Loucy (cell line): ENCODE results near the gene SLC4A11.
A peak's percentile ranks its signal among the peaks of the same experiment; 100 is the strongest.

Experiments
- H2AFZ ChIP-seq: fragments of 200-600 bp; sonication (generic); 2 replicates; pipeline ENCODE4 v1.6.0; 2016; ENCODE audit warnings: antibody characterized with exemption, mild to moderate bottlenecking, low read length, moderate library complexity
- H3F3A ChIP-seq: fragments of 200-600 bp; 2 replicates; pipeline ENCODE4 v1.6.0; 2016; ENCODE audit warnings: antibody characterized with exemption, low read depth, mild to moderate bottlenecking
- H3K27me3 ChIP-seq: fragments of 200-600 bp; sonication (generic); 2 replicates; pipeline ENCODE4 v1.6.1; 2014; ENCODE audit warnings: low read length, mild to moderate bottlenecking; ENCODE audit not compliant: insufficient read depth, poor library complexity, severe bottlenecking
- H3K36me3 ChIP-seq: fragments of 200-600 bp; sonication (generic); 2 replicates; pipeline ENCODE4 v1.6.1; 2016; ENCODE audit warnings: low read length; ENCODE audit not compliant: insufficient read depth
- H3K4me1 ChIP-seq: fragments of 200-600 bp; sonication (generic); 2 replicates; pipeline ENCODE4 v1.5.1; 2014; ENCODE audit warnings: low read length, mild to moderate bottlenecking; ENCODE audit not compliant: insufficient read depth, poor library complexity, severe bottlenecking
- H3K4me2 ChIP-seq: fragments of 200-600 bp; sonication (generic); 2 replicates; pipeline ENCODE4 v1.6.0; 2014; ENCODE audit warnings: antibody characterized with exemption, low read length, low read depth, mild to moderate bottlenecking; ENCODE audit not compliant: poor library complexity, severe bottlenecking
- H3K4me3 ChIP-seq: fragments of 200-600 bp; sonication (generic); 2 replicates; pipeline ENCODE4 v1.5.1; 2014; ENCODE audit warnings: low read length, mild to moderate bottlenecking, mixed read lengths; ENCODE audit not compliant: poor library complexity, severe bottlenecking
- H3K79me2 ChIP-seq: fragments of 200-600 bp; sonication (generic); 2 replicates; pipeline ENCODE4 v1.6.1; 2014; ENCODE audit warnings: low read length; ENCODE audit not compliant: insufficient read depth
- H3K9ac ChIP-seq: fragments of 200-600 bp; sonication (generic); 2 replicates; pipeline ENCODE4 v1.6.0; 2014; ENCODE audit warnings: mild to moderate bottlenecking, low read depth, low read length, moderate library complexity; ENCODE audit not compliant: poor library complexity, severe bottlenecking
- H3K9me2 ChIP-seq: fragments of 200-600 bp; sonication (generic); replicated peaks from 2 replicates; pipeline ENCODE4 v1.6.1; 2016; ENCODE audit warnings: low read depth, low read length, mixed read lengths
- H3K9me3 ChIP-seq: fragments of 200-600 bp; sonication (generic); 2 replicates; pipeline ENCODE4 v1.6.1; 2014; ENCODE audit warnings: mild to moderate bottlenecking, antibody characterized with exemption, low read length, low read depth; ENCODE audit not compliant: insufficient read depth
- H4K20me1 ChIP-seq: fragments of 200-600 bp; sonication (generic); 2 replicates; pipeline ENCODE4 v1.6.0; 2014; ENCODE audit warnings: antibody characterized with exemption, low read length, mild to moderate bottlenecking; ENCODE audit not compliant: insufficient read depth, poor library complexity, severe bottlenecking
- CTCF ChIP-seq: fragments of 200-600 bp; sonication (generic); conservative IDR thresholded peaks from 2 replicates; pipeline ENCODE4 v1.5.1; 2014; ENCODE audit warnings: mild to moderate bottlenecking, antibody characterized with exemption, low read length
- EZH2phosphoT487 ChIP-seq: fragments of 200-600 bp; IDR thresholded peaks from 2 replicates; pipeline ENCODE4 v1.6.1; 2018; ENCODE audit warnings: antibody characterized with exemption, mild to moderate bottlenecking, moderate library complexity, borderline replicate concordance

The SLC4A11 gene

DNA sequence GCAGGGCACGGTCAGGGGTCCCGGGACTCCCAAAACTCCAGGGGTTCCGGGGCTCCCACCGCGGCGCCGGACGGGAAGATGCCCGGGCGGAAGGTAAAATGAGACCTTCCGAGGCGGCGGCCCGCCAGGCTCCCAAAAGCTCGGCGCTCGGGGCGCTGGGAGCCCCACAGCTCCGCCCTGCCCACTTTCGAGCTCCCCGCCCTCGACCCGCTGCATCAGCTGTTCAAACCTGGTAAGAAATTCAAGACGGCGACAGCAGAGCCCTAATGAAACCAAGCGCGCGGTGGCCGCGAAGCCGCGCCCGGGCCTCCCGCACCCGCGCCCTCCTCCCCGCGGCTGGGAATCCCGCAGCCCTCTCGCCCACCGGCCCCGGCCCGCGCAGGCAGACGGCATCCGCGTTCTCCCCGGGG is 369 bp downstream of the SLC4A11 start:
- TF ChIP-seq EZH2phosphoT487 (no peak), CTCF (no peak)
- peak overlapping the region; percentile 69 for H3K9ac ChIP-seq
- H3K4me2 ChIP-seq, result peak overlapping the region; percentile 86
- no peaks in the 10 kb centered on the region for H4K20me1 ChIP-seq
- peaks cover 4% of the 10 kb centered on the region; the same call in 1 of the 2 replicates for H3K79me2 ChIP-seq
- H3K9me3 ChIP-seq, result no peaks in the 10 kb centered on the region
- peak overlapping the region; percentile 94 for H2AFZ ChIP-seq
- no peaks in the 10 kb centered on the region for H3K36me3 ChIP-seq
- H3K9me2 ChIP-seq, result no peaks in the 10 kb centered on the region
- peak overlapping the region; percentile 82 for H3K4me3 ChIP-seq
- H3K4me1 ChIP-seq, result peaks cover 5% of the 10 kb centered on the region
- H3F3A ChIP-seq, result no peaks in the 10 kb centered on the region
- peaks cover 7% of the 10 kb centered on the region for H3K27me3 ChIP-seq

DNA sequence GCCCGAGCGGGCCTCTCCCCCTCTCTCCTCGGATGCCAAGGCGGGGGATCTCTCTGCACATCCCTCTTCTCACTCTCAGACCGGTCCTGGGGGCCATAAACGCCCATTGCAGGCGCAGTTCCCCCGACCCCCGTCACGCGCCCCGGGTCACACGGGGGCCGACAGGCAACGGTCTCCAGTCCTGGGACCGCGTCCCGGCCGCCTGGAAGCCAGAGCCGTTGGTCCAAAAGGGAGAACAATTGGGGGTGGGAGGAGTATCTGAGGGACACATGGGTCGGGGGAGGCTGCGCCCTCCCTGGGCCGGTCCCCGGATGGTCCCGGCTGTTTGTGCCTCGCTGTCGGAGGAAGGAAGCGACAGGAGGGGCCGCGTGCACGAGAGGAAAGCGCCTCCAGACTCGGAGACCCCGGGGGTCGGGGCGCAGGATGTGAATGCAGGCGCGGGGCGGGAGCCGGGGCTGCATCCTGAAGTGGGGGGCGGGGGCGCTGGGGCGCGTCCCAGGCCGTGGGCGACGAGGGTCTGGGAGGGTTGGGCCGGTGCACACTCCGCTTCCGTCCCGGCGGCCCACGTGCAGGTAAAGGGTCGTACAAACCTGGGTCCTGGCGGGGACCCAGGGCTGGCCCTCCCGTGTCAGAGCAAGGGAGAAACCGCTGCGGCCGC is 903 bp downstream of the SLC4A11 start:
- H3K4me2 ChIP-seq, result peak overlapping the region; percentile 86
- no peaks in the 10 kb centered on the region for H4K20me1 ChIP-seq
- H2AFZ ChIP-seq, result peak overlapping the region; percentile 94
- peaks cover 5% of the 10 kb centered on the region for H3K4me1 ChIP-seq
- H3F3A ChIP-seq, result no peaks in the 10 kb centered on the region
- H3K4me3 ChIP-seq, result peak overlapping the region; percentile 82
- peaks cover 4% of the 10 kb centered on the region; the same call in 1 of the 2 replicates for H3K79me2 ChIP-seq
- no peaks in the 10 kb centered on the region for H3K9me3 ChIP-seq
- H3K27me3 ChIP-seq, result peaks cover 7% of the 10 kb centered on the region
- no peaks in the 10 kb centered on the region for H3K36me3 ChIP-seq
- peak overlapping the region; percentile 69 for H3K9ac ChIP-seq
- no peaks in the 10 kb centered on the region for H3K9me2 ChIP-seq
- TF ChIP-seq EZH2phosphoT487 (no peak), CTCF (no peak)

DNA sequence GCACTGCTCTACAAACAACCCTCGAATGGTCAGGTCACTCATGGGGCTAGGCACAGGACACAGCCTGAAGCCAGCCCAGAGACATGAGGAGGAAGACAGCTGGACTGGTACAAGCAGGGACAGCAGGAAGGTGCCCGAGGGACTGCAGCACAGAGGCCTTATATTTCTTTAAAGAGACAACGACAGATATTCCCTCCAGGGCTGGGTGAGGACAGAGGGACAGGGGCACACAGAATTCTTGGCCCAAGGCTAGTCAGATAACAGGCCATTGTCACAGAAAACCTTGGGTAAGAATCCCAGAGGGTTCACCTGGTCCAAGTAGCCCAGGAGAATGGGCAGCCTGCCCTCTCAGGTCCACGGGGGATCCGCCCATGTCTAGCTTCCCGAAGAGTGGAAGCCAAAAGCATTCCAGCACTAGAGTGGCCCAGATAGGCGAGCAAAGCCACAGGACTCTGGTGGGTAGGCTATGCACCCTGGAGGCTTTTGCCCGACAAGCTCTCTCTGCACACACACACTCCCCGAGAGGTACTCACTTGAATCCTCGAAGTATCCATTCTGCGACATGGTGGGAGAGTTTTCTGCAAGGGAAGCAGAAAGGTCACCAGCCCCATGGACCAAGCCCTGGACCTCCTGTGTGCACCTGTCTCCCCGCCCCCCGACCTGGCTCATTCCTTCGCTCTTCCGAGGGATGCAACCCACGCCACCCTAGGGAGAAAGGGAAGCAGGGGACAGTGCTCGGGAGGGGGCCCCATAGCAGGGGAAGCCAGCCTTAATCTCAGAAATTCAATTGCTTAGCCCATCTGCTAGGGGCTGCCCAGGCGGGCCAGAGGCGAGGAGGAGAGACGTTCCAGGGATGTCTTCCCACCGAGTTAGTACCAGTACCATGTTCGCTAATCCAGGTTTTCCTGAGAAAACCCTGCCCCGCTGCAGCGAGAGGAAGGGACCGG is 1.7 kb downstream of the SLC4A11 start:
- H2AFZ ChIP-seq, result no peak overlapping the region
- TF ChIP-seq EZH2phosphoT487, result no peak
- TF ChIP-seq CTCF, result no peak

More for the DNA sequence above, 1.7 kb downstream of the SLC4A11 start:
- no peaks in the 10 kb centered on the region for H4K20me1 ChIP-seq
- no peaks in the 10 kb centered on the region for H3K9me2 ChIP-seq
- H3K4me2 ChIP-seq, result peak overlapping the region; percentile 86
- H3K9me3 ChIP-seq, result no peaks in the 10 kb centered on the region
- H3K4me3 ChIP-seq, result peak overlapping the region; percentile 82
- peak overlapping the region; percentile 69 for H3K9ac ChIP-seq
- H3K79me2 ChIP-seq, result peaks cover 4% of the 10 kb centered on the region; the same call in 1 of the 2 replicates
- peaks cover 7% of the 10 kb centered on the region for H3K27me3 ChIP-seq
- no peaks in the 10 kb centered on the region for H3F3A ChIP-seq
- H3K4me1 ChIP-seq, result peaks cover 5% of the 10 kb centered on the region
- H3K36me3 ChIP-seq, result no peaks in the 10 kb centered on the region
